Large intestine (tissue), 3 donors: ENCODE results near the gene STXBP4. TPM values are rescaled to one million over a fixed set of nuclear protein-coding genes. Genes with fewer than 3 reads are reported as not detected.

Source experiments
- DNase-seq, 2 donors: peaks; one replicate each; pipeline versions ENCODE4 v3.0.0 to v3.0.0-alpha.2; 2013
- H3K27ac ChIP-seq: one replicate; pipeline ENCODE4 v1.5.1; 2013; ENCODE audit warnings: low read length
- H3K27me3 ChIP-seq: 2 replicates; pipeline ENCODE4 v1.6.1; 2013; ENCODE audit warnings: low read length; ENCODE audit not compliant: control insufficient read depth, insufficient read depth
- H3K36me3 ChIP-seq: 2 replicates; pipeline ENCODE4 v1.6.1; 2013; ENCODE audit warnings: low read length; ENCODE audit not compliant: control insufficient read depth, insufficient read depth
- H3K4me1 ChIP-seq: one replicate; pipeline ENCODE4 v1.6.1; 2013; ENCODE audit warnings: low read length; ENCODE audit not compliant: control insufficient read depth, insufficient read depth
- H3K4me3 ChIP-seq: one replicate; pipeline ENCODE4 v1.5.1; 2013; ENCODE audit warnings: low read length
- H3K9me3 ChIP-seq: one replicate; pipeline ENCODE4 v1.6.1; 2013; ENCODE audit warnings: mild to moderate bottlenecking, low read depth, low read length, moderate library complexity; ENCODE audit not compliant: control insufficient read depth
- WGBS: methylation state at CpG from one replicate; pipeline ENCODE4 v1.1.5; 2013; ENCODE audit warnings: low lambda C conversion rate; ENCODE audit not compliant: insufficient coverage; 5-methylcytosine and 5-hydroxymethylcytosine counted together
- polyA plus RNA-seq: library from polyadenylated mRNA; unstranded; fragments of 120-200 nt; gene quantifications from one replicate; pipeline ENCODE4 v1.2.1, GENCODE V29; 2013

STXBP4 gene
- polyA plus RNA-seq, 1 donor = 8.2 TPM

DNA sequence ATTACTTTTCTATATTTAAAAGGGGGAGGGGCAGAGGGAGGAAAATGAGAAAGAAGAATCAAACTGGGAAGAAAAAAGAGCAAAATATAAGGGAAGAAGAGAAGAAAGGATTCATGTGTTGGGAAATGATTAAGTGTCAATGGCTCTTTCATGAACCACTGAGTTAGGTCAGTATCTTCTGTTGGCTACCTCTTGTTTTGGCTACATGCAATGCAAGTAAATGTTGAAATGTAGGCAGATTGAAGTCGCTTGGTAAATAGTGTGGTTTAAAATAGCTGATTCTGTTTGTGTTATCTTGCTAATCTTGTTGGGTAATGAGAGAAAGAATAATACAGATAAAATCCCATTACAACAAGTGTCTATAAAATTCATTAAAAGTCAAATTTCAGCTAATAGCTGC is 27.3 kb upstream of the STXBP4 start:
- Histone ChIP-seq H3K36me3 (peaks cover 30% of the 10 kb centered on the region), H3K4me1 (no peaks in the 10 kb centered on the region), H3K9me3 (no peaks in the 10 kb centered on the region), H3K27ac (no peak overlapping the region), H3K27me3 (no peaks in the 10 kb centered on the region), H3K4me3 (no peak overlapping the region)
- DNase-seq = no peak
- 100% methylated on average over 1 of the region's 1 CpG for WGBS

DNA sequence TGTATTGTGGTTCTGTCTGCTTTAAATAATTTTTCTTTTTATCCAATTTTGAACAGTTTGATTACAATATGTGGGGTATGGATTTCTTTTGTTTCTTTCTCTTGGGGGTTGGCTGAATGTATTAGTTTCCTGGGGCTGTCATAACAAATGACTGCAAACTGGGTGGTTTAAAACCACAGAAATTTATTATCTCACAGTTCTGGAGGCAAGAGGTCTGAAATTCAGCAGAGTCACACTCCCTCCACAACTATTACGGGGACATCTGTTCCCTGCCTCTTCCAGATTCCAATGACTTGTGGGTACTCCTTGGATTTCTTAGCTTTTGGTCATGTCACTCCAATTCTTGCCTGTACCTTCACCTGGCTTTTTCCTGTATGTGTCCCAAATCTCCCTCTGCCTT is 23.8 kb upstream of the STXBP4 start:
- H3K4me1 ChIP-seq = peaks cover 13% of the 10 kb centered on the region
- no CpG with 5 or more reads among the region's 1 CpG for WGBS
- DNase-seq = no peak

DNA sequence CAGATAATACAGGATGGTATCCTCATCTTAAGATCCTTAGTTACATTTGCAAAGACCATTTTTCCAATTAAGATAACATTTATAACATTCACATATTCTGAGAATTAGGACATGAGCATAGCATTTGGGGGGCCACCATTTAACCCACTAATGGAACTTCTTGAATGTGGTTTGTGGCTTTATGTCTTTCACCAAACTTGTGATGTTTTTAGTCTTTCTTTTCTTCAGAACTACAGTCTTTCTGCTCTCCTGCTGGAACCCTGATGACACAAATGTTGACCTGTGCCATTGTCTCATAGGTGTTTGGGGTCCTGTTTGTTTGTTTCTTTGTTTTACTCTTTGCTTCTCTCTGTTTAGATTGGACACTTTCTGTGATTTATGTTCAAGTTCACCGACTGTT is 23.3 kb upstream of the STXBP4 start:
- H3K9me3 ChIP-seq = no peaks in the 10 kb centered on the region
- H3K27me3 ChIP-seq = no peaks in the 10 kb centered on the region
- 83% methylated on average over 1 of the region's 1 CpG for WGBS
- H3K27ac ChIP-seq = no peak overlapping the region
- peaks cover 13% of the 10 kb centered on the region for H3K4me1 ChIP-seq
- H3K36me3 ChIP-seq = peaks cover 10% of the 10 kb centered on the region
- DNase-seq = no peak
- no peak overlapping the region for H3K4me3 ChIP-seq

More for the DNA sequence above, 23.8 kb upstream of the STXBP4 start:
- Histone ChIP-seq H3K27me3 (no peaks in the 10 kb centered on the region), H3K4me3 (no peak overlapping the region), H3K9me3 (no peaks in the 10 kb centered on the region), H3K36me3 (peaks cover 13% of the 10 kb centered on the region), H3K27ac (no peak overlapping the region)

DNA sequence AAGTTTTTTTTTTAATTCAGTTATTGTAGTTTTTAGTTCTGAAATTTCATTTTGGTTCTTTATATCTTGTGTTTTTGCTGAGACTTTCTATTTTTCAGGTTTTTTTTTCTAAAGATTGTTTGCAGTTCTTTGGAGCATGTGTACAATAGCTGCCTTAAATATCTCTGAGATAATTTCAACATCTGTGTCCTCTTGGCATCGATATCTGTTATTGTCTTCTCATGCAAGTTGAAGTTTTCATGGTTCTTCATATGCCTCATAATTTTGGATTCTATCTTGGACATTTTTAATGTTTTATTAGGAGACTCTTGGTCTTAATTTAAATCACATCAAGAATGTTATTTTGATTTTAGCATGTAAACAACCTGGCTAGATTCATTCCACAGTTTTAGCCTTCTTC is 22.9 kb upstream of the STXBP4 start:
- no peaks in the 10 kb centered on the region for H3K9me3 ChIP-seq
- H3K27me3 ChIP-seq = no peaks in the 10 kb centered on the region
- H3K4me3 ChIP-seq = no peak overlapping the region
- H3K27ac ChIP-seq = no peak overlapping the region
- peaks cover 11% of the 10 kb centered on the region for H3K36me3 ChIP-seq
- no peak for DNase-seq
- 80% methylated on average over 1 of the region's 1 CpG for WGBS
- H3K4me1 ChIP-seq = peaks cover 15% of the 10 kb centered on the region

DNA sequence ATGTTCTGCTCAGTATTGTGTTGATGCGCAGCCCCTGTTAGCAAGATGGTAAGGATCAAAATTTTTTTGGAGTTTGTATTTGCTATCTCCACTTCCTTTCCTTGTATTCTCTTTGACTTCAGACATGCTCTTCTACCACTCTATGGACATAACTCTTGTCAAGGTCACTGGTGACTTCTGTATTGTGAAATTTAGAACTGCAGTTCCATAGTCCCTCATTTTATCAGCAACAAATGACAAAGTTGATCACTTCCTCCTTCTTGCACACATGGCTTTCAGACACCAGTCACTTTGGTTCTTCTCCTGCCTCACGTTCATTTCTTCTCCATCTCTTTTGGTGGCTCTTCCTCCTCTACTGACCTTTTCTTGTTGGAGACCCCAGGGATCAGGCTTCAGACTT is 21.2 kb upstream of the STXBP4 start:
- Histone ChIP-seq H3K27me3 (no peaks in the 10 kb centered on the region), H3K4me3 (no peak overlapping the region), H3K27ac (peak overlapping the region; percentile 43), H3K4me1 (peaks cover 15% of the 10 kb centered on the region), H3K9me3 (no peaks in the 10 kb centered on the region), H3K36me3 (peaks cover 26% of the 10 kb centered on the region)
- peak; percentile 47 to 76 for DNase-seq
- 60% methylated on average over 1 of the region's 2 CpGs for WGBS

DNA sequence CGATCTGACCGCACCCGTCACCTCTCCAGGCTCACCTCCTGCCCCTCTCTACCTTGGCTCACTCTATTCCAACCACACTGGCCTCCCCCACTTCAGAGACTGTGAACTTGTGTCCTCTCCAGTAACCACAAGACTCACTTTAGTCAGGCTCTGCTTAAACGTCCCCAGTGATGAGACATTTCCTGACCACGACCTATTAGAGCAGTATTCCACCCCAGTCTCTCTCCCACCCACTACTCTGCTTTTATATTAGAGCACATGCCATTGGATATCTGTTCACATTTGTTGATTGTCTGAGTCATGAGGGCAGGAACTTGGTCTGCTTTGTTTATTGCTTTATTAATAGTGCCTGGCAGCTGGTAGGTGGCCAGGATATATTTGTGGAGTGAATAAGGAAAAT is 20.2 kb upstream of the STXBP4 start:
- Histone ChIP-seq H3K36me3 (peaks cover 36% of the 10 kb centered on the region), H3K9me3 (no peaks in the 10 kb centered on the region), H3K27me3 (no peaks in the 10 kb centered on the region), H3K27ac (peak overlapping the region; percentile 65), H3K4me1 (peaks cover 15% of the 10 kb centered on the region), H3K4me3 (no peak overlapping the region)
- 100% methylated on average over 3 of the region's 5 CpGs for WGBS
- peak in 1 of 2 donors; percentile 23 for DNase-seq

DNA sequence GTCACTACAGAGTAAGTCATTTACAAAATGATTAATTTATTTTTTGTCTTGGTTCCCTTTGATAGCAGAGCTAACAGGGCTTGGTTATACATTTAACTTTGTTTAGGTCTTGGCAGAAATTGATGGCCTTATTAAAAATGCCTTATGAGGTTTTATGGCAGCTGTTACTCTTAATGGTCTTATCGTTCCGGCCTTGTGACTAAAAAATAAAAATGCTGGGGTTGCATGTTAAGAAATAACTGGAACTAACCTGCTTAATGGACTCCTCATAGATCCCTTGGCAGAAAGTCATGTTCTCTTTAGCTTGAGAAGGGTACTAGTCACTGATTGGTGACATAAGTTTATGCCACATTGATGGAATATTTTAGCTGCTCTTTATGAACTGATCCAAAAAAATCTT is 18.4 kb upstream of the STXBP4 start:
- WGBS = no CpG with 5 or more reads among the region's 2 CpGs
- Histone ChIP-seq H3K27me3 (no peaks in the 10 kb centered on the region), H3K27ac (peak overlapping the region; percentile 65), H3K36me3 (peaks cover 53% of the 10 kb centered on the region), H3K9me3 (no peaks in the 10 kb centered on the region), H3K4me1 (peaks cover 21% of the 10 kb centered on the region), H3K4me3 (no peak overlapping the region)
- peak in 1 of 2 donors; percentile 74 for DNase-seq

DNA sequence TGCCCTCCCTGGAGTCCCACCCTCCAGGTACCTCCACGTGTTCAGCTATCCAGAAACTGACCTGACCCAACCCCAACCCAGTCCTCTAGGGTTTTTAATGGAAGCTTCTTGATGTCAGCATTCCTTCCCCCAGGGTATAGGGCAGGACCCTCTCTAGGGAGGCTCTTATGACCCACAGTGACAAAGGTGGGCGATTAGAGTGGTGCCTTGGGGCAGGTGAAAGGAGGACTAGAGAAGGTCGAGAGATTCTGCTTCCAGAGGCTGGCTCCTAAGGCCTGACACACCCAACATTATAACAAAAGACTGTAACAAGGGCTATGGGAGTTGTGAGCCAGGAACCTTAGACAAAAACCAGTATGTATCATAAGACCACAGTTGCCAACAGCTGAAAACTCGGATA is 17.3 kb upstream of the STXBP4 start:
- no peaks in the 10 kb centered on the region for H3K9me3 ChIP-seq
- no peak for DNase-seq
- H3K4me3 ChIP-seq = no peak overlapping the region
- peaks cover 21% of the 10 kb centered on the region for H3K4me1 ChIP-seq
- no peaks in the 10 kb centered on the region for H3K27me3 ChIP-seq
- WGBS = 100% methylated on average over 1 of the region's 4 CpGs
- H3K27ac ChIP-seq = no peak overlapping the region
- peaks cover 58% of the 10 kb centered on the region for H3K36me3 ChIP-seq

DNA sequence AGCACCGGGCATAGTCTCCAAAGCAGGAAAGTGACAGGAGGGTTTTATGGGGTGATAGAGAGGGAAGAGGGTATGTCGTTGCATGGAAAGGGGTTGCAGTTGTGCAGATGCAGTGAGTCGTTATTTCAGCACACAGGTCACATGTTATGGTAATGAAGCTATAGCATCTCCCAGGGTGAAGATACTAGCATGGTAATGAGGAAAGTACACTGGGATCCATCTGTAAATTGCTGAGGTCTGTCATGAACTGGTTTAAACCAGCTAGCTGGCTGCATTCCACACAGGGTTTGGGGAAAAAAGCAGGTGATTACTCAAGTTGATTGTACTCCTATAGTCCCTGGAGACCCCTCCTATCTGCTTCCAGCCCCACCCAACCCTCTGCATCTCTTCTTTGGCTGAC is 11.8 kb upstream of the STXBP4 start:
- Histone ChIP-seq H3K4me1 (peaks cover 6% of the 10 kb centered on the region), H3K27ac (peak overlapping the region; percentile 51), H3K27me3 (no peaks in the 10 kb centered on the region), H3K9me3 (no peaks in the 10 kb centered on the region), H3K36me3 (peaks cover 72% of the 10 kb centered on the region), H3K4me3 (no peak overlapping the region)
- WGBS = no CpG with 5 or more reads among the region's 3 CpGs
- peak; percentile 54 to 59 for DNase-seq

DNA sequence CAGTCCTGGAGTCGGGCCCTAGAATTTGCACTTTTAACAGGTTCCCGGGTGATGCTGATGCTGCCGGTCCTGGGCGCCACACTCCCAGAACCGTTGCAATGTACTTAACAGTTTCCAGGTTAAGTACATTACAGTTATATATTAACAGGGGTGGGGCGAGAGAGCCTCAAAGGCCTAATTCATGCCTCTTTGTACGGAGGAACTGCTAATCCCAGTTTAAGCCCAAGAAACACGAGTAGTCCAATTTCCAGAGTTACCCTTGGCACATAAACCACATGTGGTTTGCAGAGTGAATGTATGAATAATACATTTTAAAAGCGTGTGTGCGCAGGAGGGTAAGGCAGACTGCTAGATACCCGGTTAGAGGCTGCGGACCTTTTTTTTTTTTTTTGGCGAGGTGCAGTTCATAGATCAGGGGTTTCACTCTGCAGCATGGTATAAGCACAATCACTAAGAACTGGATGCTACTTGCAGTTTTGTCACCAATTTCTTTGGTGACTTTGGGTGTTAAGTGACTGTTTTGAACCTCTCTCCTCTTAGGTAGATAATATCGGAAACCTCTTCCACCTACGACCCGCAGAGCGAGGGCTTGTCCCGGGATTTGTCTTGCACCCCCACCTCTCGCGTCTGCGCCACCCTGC is 824 bp upstream of the STXBP4 start:
- H3K4me1 ChIP-seq = peaks cover 12% of the 10 kb centered on the region
- H3K27ac ChIP-seq = peak overlapping the region; percentile 78
- peak in 1 of 2 donors; percentile 74 for DNase-seq
- H3K27me3 ChIP-seq = no peaks in the 10 kb centered on the region
- peak overlapping the region; percentile 96 for H3K4me3 ChIP-seq
- H3K36me3 ChIP-seq = peaks cover 16% of the 10 kb centered on the region
- H3K9me3 ChIP-seq = no peaks in the 10 kb centered on the region
- WGBS = 0% methylated on average over 2 of the region's 21 CpGs

DNA sequence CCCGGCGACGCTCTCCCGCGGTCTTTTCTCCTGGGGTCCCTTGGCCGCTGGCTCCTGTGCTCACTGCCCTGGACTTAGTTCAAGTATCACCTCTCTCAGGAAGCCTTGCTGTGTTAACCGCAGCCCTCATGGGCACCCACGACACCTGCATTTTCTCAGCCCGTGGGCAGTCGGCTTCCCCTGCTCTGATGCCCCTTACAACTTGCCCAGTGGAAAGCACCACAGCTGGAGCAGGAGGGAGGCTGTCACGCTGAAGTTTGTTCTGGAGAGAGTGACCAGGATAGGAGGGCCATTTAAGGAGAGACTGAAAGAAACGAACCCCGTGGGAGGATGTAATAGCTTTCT is 395 bp downstream of the STXBP4 start:
- H3K9me3 ChIP-seq = no peaks in the 10 kb centered on the region
- WGBS = no CpG with 5 or more reads among the region's 13 CpGs
- no peak for DNase-seq
- peaks cover 12% of the 10 kb centered on the region for H3K4me1 ChIP-seq
- peak overlapping the region; percentile 96 for H3K4me3 ChIP-seq
- peak overlapping the region; percentile 78 for H3K27ac ChIP-seq
- H3K27me3 ChIP-seq = no peaks in the 10 kb centered on the region
- peaks cover 10% of the 10 kb centered on the region for H3K36me3 ChIP-seq
